WERI-Rb-1 (cell line): ENCODE measurements around the gene NAA16.
"Not testable (repeated sequence)": the region's sequence is repeated elsewhere in the genome, so short reads cannot be mapped to it uniquely, and the experiment has no call there.

Source experiments
- DNase-seq: peaks from one replicate; pipeline ENCODE4 v3.0.0-alpha.2; 2020
- H3K27ac ChIP-seq: fragments of 250-450 bp; sonication (Bioruptor Pico); 2 replicates; pipeline ENCODE4 v1.5.1; 2020; ENCODE audit warnings: mild to moderate bottlenecking, moderate library complexity
- H3K27me3 ChIP-seq: fragments of 250-450 bp; sonication (Bioruptor Pico); 2 replicates; pipeline ENCODE4 v1.5.1; 2021; ENCODE audit warnings: mild to moderate bottlenecking, low read depth, moderate library complexity; ENCODE audit not compliant: insufficient read depth, severe bottlenecking
- H3K36me3 ChIP-seq: fragments of 250-450 bp; sonication (Bioruptor Pico); 2 replicates; pipeline ENCODE4 v1.5.1; 2020; ENCODE audit warnings: mild to moderate bottlenecking, moderate library complexity
- H3K4me3 ChIP-seq: 2 replicates; pipeline ENCODE4 v1.5.1; 2011; ENCODE audit warnings: low read depth, mild to moderate bottlenecking, control low read depth, low read length
- H3K9me3 ChIP-seq: fragments of 250-450 bp; sonication (Bioruptor Pico); 2 replicates; pipeline ENCODE4 v1.5.1; 2021; ENCODE audit warnings: mild to moderate bottlenecking, moderate library complexity; ENCODE audit not compliant: severe bottlenecking
- TF ChIP-seq, protein P1 (sequence below): IDR thresholded peaks from 2 replicates; pipeline ENCODE4 v1.5.1; 2011; ENCODE audit warnings: low read depth, mild to moderate bottlenecking, control low read depth, inconsistent platforms, low read length

Gene NAA16

DNA sequence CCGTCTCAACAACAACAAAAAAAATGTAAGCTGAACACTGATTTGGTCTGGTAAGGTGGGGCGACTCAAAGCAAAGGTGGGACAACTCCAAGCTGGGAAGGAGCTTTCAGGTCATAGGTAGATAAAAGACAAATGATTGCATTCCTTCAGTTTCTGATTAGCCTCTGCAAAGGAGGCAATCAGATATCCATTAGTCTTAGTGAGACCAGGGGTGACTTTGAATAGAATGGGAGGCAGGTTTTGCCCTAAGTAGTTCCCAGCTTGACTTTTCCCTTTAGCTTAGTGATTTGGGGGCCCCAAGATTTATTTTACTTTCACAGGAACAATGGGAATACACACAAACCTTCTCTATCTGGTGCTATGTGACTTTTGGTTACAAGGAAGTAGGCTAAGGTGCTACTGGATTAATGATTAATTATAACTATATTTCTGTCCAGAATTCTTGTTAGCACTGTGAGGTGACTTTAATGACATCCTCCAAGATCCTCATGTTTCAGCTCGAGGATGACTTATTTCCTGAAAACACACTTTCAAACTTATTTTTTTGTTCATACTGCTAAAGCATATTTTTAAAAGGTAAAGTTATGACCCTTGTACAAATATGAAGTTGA lies 37.1 kb upstream of the NAA16 start:
- DNase-seq = no peak
- H3K9me3 ChIP-seq = no peaks in the 10 kb centered on the region
- TF ChIP-seq, protein P1, sequence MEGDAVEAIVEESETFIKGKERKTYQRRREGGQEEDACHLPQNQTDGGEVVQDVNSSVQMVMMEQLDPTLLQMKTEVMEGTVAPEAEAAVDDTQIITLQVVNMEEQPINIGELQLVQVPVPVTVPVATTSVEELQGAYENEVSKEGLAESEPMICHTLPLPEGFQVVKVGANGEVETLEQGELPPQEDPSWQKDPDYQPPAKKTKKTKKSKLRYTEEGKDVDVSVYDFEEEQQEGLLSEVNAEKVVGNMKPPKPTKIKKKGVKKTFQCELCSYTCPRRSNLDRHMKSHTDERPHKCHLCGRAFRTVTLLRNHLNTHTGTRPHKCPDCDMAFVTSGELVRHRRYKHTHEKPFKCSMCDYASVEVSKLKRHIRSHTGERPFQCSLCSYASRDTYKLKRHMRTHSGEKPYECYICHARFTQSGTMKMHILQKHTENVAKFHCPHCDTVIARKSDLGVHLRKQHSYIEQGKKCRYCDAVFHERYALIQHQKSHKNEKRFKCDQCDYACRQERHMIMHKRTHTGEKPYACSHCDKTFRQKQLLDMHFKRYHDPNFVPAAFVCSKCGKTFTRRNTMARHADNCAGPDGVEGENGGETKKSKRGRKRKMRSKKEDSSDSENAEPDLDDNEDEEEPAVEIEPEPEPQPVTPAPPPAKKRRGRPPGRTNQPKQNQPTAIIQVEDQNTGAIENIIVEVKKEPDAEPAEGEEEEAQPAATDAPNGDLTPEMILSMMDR = no peak
- no peaks in the 10 kb centered on the region for H3K36me3 ChIP-seq
- no peaks in the 10 kb centered on the region for H3K27me3 ChIP-seq
- no peak overlapping the region for H3K4me3 ChIP-seq
- H3K27ac ChIP-seq = no peak overlapping the region

DNA sequence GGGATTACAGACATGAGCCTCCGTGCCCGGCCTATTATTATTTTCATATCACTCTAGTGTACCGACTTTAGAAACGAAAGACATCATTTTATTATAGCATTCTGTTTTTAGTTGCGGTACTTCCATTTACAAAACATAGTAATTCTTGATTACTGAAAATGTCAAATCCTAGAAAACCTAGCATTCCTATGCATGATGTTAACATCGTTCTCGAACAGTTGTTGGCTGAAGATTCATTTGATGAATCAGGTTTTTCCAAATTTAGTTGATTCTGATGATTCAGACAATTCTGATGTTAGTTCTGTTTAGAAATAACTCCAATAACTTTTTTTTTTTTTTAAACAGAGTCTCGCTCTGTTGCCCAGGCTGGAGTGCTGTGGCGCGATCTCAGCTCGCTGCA lies 36.2 kb upstream of the NAA16 start:
- Histone ChIP-seq H3K27me3 (no peaks in the 10 kb centered on the region), H3K4me3 (no peak overlapping the region), H3K36me3 (no peaks in the 10 kb centered on the region), H3K9me3 (no peaks in the 10 kb centered on the region), H3K27ac (no peak overlapping the region)
- no peak for DNase-seq
- TF ChIP-seq, protein P1 = no peak

DNA sequence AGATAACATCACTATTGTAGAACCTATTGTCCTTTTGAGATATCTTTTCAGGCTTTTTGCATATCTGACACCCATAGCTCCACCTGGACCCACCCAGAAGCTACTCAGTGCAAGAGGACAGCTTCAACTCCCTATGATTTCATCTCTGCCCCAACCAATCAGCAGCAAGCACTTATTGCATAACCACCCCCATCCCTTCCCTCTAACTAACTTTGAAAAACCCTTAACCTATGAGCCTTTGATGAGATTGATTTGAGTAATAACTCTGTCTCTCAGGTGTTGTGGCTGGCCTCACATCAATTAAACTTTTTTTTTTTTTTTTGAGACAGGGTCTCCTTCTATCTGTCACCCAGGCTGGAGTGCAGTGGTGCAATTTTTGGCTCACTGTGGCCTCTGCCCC lies 34.2 kb upstream of the NAA16 start:
- no peak for DNase-seq
- TF ChIP-seq, protein P1 = no peak
- Histone ChIP-seq H3K27me3 (no peaks in the 10 kb centered on the region), H3K27ac (no peak overlapping the region), H3K9me3 (no peaks in the 10 kb centered on the region), H3K36me3 (no peaks in the 10 kb centered on the region), H3K4me3 (no peak overlapping the region)

DNA sequence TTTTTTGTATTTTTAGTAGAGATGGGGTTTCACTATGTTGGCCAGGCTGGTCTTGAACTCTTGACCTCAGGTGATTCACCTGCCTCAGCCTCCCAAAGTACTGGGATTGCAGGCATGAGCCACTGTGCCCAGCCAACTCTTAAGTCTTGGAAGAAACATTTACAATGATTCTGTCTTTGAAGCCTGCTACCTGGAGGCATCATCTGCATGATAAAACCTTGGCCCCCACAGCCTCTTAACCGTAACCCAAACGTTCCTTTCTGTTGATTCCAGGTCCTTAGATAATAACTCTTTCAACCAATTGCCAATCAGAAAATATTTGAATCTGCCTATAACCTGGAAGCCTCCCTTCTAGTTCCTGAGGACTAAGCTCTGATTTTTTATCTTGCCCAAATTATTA lies 31.9 kb upstream of the NAA16 start:
- not testable (repeated sequence) for H3K4me3 ChIP-seq, H3K27me3 ChIP-seq, DNase-seq, H3K9me3 ChIP-seq, H3K27ac ChIP-seq, H3K36me3 ChIP-seq

DNA sequence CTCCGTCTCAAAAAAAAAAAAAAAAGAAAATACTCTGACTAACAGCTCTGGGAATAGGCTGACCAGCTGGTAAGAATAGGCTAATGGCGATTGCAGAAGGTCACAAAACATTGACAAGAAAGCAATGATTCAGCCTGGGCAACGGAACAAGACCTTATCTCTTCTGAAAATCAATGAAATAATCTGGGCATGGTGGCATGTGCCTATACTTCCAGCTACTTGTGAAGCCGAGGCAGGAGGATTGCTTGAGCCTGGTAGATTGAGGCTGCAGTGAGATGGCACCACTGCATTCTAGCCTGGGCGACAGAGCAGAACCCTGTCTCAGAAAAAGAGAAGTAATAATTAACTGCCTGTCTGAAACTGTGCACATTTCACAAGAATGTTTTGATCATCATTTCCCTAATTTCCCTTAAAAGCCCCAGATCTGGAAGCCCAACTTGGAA lies 28.9 kb upstream of the NAA16 start:
- no peak for DNase-seq
- Histone ChIP-seq H3K4me3 (no peak overlapping the region), H3K36me3 (no peaks in the 10 kb centered on the region), H3K27ac (no peak overlapping the region), H3K27me3 (no peaks in the 10 kb centered on the region), H3K9me3 (no peaks in the 10 kb centered on the region)
- TF ChIP-seq, protein P1 = no peak

DNA sequence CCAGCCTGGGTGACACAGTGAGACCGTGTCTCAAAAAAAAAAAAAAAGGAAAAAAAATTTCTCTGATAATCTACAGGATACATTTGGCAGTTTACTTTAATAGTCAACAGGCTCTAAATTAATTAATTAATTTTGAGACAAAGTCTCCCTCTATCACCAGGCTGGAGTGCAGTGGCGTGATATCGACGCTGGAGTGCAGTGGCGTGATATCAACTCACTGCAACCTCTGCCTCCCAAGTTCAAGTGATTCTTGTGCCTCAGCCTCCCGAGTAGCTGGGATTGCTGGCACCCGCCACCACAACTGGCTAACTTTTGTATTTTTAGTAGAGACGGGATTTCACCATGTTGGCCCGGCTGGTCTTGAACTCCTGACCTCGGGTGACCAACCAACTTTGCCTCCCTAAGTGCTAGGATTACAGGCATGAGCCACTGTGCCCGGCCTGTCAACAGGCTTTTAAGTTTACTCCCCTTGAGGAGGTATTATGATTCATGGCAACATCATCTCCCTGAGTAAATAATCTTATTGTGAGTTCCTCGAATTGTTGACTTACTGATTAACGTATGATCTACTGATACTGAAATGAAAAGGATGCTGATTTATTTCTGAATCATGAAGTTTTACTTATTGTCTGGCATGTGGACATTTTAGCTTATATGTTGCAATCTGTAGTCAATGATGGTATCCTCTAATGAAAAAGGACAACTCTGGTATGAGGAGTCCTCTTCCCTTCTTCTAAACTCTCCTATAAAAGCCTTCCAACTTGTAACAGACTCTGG lies 26.4 kb upstream of the NAA16 start:
- TF ChIP-seq, protein P1 = no peak
- DNase-seq = no peak

More for the DNA sequence above, 26.4 kb upstream of the NAA16 start:
- Histone ChIP-seq H3K36me3 (no peaks in the 10 kb centered on the region), H3K27ac (no peak overlapping the region), H3K27me3 (no peaks in the 10 kb centered on the region), H3K9me3 (no peaks in the 10 kb centered on the region), H3K4me3 (no peak overlapping the region)
